ENCODE results near the gene PPP1R1A.

The PPP1R1A gene

DNA sequence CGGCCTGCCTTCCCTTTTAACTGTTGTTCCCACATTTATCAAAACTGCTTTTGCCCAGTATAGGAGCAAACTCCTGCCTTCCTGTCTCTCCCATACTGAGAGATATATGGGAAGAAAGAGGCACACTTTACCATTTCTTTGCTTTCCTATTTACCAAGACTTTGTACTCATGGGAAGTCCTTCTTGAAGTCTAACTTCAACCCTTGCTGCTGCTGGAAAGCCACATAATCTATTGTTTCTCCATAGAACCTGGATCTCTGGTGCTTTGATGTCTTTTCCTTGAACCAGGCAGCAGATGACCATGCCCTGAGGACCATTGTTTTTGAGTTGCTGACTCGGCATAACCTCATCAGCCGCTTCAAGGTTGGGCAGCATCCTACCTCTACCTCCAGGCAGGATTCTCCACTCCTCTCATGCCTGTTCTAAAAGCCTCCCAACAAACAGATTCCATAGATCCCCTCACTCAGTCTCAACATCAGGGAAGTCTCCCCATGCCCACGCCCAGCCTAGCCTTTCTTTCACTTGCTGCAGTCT lies 18.4 kb downstream of the PPP1R1A start:
- DNase-seq, result no peak

DNA sequence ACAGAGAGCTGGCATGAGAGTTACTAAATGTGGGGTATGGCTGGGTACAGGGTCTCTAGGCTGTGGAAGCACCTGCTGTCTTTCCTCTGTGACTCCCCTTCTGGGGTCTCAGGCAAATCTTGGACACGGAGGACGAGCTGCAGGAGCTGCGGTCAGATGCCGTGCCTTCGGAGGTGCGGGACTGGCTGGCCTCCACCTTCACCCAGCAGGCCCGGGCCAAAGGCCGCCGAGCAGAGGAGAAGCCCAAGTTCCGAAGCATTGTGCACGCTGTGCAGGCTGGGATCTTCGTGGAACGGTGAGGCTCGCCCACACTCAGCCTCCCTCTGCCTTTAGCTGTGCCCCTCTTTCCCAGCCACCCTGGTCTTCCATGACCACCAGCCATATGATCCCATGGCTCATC lies 19.4 kb downstream of the PPP1R1A start:
- no peak for DNase-seq

DNA sequence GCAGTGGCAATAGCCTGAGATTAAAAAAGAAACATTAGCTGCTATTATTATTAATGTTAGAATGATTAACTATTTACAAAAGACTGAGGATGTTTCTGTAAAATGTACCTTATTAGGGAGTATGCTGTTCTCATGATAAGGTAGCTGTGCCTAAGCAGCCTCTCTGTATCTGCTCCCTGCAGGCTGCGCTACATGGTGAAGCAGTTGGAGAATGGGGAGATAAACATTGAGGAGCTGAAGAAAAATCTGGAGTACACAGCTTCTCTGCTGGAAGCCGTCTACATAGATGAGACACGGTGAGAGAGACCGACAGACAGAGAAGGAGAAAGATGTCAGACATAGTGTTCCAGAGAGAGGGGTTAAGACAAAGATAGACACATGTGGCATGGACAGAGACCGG lies 21.7 kb downstream of the PPP1R1A start:
- DNase-seq, result no peak

DNA sequence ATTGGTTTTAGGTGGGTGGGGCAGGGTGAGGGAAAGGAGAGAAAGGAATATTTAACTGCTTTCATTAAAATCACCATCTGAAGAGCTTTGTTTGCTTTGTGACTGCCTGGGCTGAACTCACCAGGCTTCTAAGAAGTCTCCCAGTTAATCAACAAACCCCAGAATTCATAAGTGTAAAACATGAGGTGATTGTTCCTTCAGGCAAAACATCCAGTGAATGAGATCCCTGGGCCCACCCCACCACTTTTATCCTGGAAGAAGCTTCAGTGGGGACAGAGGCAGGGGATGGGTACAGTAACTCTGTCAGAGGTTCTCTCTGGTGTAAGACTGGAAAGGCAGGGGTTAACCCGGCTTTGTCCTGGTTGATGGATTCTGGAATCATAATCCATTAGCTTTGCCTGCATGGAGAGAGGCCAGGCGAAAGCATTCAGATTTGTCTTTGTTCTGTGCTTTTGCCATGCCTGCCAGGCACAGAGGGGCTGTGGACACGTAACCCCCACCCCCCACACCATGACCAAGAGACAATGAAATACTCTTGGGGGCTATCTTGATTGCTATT lies 22.4 kb downstream of the PPP1R1A start:
- DNase-seq, result no peak

DNA sequence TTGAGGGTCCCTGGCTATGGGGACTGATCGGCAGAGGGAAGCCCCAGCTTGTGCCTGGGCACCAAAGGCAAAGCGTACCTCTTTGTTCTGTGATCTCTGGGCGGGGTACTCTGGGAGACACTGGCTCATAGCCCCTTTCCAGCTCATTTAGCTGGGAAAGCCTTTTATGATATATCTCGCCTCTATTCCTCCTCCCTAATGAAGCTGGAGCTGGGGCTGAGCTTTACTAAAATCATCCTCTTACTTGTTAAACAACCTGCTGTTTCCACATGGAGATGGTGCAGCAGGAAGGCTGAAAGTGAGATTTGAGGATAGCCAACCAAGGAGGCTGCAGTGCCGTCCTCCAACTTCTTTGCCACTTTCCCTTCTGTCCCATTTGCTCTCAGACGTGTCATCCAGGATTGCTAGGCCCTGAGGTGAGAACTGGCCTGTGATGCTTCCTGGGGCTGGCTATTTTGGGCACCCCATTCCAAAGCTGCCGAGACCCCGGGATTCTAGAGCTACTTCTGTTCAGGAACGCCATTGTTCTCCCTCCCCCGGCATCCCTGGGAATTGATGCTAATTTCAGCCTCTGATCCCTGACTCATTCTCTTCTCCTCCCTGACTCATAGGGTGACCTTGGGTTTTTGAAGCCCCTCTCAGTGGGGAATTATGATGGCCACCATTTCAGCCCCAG lies 23.0 kb downstream of the PPP1R1A start:
- DNase-seq, result no peak

DNA sequence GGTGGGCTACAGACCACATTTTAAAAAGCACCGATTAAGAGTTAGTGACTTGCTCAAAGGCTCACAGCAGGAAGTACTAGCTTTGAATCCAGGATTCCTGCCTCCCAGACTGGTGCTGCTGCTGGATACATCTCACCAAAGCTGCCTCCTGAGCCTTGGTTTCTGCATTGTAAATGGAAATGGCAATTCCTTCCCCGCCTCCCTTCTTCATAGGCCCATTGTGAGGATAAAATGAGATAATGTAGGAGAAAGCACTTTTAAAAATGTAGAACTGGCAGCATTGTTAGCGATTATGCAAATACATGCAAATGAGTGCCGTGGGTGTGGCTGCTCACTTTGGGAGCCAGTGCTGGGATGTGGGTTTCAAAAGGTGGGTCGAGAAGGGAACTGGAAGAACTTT lies 23.7 kb downstream of the PPP1R1A start:
- no peak for DNase-seq

DNA sequence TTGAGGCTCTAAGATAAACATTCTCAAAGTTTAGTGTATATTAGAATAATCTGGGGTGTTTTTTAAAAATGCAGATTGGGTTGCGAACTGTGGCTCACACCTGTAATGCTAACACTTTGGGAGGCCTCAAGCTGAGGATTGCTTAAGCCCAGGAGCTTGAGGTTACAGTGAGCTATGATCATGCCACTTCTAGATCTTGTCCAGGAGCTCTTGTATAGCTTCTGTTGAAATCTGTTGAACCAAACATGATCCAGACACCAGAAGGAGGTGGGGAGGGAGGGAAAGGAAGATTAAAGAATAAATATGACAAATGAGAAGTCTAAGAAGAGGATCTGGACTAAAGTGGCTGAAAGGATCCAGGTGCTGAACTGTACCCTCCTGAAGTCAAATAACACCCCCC lies 24.7 kb downstream of the PPP1R1A start:
- DNase-seq, result no peak

DNA sequence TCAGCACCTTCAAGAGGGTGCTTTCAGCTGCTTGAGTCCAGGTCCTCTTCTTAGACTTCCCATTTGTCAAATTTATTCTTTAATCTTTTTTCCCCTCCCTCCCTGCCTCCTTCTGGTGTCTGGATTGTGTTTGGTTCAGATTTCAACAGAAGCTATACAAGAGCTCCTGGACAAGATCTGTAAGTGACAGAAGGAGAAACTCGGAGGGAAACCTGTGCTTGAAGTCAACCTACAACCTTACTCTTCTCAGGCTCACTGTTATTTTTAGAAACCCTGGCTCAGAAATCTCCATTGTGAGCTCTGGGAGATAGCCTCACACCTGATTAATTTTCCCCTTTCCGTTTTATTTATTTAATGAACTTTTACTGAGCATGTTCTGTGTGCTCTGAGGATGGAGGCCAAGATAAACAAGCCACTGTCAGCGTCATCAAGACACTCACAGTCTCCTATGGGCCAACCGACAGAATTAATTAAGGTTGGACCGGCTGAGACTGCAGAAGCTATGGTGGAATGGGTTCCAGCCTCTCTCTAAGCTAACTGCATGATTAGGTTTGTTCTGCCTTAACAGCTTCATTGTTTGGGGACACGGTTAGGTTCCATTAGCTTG lies 25.6 kb downstream of the PPP1R1A start:
- DNase-seq, result no peak

DNA sequence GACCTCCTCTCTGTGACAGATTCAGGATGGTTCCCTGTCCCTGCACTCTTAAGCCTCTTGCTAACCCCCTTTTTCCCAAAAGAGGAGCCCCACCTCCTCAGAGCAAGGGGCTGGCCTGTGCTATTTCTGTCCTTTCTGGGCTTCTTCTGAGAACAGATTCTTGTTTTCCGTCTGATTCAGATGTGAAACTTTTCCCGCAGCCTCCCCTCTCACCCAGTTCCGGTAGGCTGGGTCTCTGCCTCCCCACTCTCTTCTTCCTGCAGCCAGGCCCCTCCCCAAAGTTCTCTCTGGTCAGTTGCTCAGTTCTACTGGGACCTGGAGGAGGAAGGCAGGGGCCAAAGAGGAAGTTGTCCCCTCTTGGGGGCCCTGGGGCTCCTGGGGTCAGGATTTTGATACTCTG lies 27.3 kb downstream of the PPP1R1A start:
- no peak for DNase-seq

DNA sequence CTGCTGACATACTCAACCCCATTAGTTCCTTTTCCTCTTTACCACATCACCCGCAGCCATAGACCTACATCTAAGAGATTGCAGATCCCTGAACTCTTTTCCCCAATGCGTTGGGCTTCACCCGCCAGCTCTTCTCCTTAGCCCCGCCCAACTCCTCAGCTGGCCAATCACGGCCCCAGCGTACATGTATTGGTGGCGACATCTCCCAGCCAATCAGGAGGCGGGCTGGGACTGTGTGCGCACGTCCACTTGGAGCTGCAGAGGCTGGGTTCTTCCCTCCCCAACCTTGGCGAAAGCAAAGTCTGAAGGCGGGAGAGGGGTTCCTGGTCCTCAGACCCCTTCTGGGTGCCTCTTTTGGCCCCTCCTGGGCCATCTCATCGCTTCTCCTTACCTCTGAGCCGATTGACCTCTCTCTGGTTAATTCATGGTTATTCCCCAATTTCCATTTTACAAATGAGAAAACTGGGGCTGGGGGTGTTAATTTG lies 28.0 kb downstream of the PPP1R1A start:
- peak; percentile 78 to 81 for DNase-seq

DNA sequence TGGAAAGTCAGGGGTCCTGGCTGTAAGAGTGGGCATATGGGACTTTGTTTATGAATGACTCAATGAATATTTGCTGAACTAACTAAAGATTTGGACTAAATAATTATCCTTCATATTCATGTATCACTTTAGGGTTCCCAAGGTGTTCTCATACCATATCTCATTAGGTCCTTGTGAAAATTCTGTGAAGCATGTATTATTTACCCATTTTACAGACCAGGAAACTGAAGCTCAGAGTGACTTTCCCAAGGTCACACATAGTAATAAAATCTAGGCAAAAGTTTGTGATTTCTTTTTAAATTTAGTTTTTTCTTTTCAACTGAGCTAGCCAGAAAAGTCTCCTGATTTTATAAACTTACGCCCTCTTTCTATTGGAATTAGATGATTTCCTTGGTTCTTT lies 29.7 kb downstream of the PPP1R1A start:
- DNase-seq, result no peak

DNA sequence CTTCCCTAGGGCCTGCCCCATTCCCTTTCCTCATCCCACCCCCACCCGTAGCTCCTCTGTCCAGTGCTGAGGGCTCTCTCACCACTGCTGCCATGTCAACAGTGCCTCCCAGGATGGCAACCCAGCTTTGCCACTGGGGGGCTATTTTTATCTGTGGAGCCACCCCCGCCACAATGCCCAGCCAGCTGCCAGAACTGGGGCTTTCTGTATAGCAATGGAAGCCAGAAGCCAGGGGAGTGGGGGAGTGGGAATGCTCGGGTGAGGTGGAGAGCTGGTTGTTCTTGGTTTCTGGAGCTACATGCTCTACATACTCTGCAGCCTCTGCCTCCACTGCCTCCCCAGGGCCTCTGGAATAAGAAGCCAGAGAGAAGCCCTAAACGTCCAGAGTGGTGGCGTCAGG lies 30.1 kb downstream of the PPP1R1A start:
- no peak for DNase-seq

DNA sequence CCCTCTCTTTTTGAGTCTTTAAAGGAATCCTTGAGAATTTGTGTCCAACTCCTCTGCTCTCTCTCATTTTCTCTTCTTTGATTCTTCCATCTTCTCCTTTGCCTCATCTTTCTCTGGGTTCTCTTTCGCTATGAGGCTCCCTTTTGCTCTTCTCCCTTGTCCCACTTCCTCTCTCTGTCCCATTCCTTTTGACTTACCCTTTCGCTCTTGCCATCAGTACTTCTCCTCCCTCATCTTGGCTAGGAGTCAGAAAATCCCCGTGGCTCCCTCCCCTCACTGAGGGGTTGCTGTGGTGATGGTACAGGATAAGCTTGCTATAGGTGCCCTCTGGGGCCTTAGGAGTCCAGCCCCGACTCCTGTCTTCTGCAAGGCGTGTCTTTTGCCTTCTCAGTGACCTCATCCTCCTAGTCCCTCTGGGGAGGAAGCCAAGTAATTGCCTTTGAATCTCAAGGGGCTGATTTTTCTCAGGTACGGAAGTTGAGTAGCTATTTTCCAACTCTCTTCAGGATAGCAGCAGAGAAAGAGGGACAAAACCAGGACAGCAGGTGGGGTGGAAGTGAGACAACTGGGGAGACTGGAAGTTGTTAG lies 32.7 kb downstream of the PPP1R1A start:
- DNase-seq, result no peak

DNA sequence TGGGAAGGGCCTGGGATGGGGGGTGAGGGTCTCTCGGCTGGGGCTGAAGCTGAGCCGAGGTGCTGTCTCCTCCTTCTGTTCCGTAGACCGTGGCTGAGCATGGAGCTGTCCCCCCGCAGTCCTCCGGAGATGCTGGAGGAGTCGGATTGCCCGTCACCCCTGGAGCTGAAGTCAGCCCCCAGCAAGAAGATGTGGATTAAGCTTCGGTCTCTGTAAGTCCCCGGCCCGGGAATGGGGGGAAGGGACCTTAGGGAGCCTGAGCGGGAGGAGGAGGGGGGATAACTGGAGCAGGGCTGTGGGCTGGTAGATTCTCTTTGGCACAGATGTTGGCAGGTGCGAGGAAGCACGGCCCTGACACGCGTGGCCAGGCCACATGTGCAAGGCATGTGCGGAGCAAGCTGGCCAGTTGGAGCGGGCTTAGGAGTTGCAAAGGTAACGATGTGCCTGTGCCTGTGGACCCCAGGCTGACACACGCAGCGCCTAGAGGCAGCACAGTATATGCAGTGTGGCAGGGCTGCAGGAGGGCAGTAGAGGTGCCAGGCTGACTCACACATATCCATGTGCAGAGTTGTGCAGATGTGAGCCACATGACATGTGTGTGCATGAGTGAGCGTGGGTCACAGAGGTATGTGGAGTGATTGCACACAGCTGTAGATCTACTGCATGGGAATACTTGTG lies 38.5 kb downstream of the PPP1R1A start:
- peak; percentile 19 to 25 for DNase-seq

DNA sequence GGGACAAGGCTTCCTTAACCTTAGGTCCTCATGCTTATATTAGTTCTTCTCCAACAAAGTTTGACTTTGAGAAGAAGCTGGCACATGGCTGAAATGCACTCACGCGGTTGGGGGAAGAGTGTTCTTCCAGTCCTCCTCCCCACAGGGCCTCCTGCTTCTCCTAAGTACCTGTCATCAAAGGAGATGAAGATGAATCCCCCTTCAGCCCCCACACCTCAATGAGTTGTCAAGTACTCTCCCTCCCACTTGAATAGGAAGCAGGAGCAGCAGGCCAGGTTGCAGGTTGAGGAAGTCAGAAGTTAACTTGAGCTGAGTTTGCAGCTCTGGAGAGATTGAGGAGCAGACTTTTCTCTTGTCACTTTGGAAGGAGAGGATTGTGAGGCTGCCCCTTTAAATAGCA lies 41.9 kb downstream of the PPP1R1A start:
- DNase-seq, result no peak

DNA sequence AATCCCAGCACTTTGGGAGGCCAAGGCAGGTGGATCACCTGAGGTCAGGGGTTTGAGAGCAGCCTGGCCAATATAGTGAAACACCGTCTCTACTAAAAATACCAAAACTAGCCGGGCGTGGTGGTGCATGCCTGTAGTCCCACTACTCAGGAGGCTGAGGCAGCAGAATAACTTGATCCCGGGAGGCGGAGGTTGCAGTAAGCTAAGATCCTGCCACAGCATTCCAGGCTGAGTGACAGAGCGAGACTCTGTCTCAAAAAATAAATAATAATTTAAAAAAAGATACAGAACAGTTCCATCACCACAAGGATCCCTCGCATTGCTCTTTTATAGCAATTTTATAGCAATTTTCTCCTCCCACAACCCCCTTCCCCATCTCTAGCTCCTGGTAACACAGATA lies 43.7 kb downstream of the PPP1R1A start:
- no peak for DNase-seq

DNA sequence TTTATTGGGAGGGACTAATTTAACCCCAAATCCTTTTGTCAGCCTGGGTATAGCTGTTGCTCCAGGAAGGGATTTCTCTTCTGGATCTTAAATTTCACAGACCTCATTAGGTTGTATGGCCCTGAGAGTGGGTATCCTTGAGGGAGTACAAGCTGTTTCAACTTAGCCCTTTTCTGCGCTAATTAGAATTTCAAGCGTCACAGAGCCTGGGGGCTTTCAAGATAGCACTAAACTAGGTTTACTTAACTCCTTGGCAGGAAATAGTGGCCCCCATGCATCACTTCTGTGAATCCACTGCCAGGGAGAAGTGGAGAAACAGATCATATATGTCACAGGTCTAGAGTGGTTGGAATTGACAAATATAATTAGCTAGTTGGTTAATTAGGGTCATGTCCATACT lies 44.9 kb downstream of the PPP1R1A start:
- no peak for DNase-seq

DNA sequence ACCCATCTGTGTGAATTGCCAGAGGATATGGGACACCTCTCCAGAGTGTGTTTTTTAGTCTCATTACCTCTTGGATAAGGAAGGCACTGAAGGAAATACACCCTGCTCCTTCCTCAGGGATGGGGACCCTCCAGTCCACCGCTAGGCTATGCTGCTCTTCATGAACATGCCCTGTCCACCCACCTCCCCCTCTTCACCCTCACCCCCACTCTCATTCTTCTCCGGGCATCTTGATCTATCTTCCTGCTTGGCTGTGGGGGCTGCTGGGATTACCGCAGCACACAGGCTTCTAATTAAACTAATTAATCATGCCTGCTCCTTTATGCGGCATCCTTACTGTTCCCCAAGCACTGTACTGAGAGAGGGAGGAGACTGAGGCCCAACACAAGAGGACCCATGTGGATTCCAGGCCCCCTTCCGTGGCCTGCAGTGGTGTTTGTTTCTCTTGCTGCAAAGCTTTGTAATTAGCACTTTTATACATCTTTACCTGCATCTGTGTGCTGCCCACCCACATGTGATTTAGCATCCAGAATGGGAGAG lies 46.6 kb downstream of the PPP1R1A start:
- no peak for DNase-seq

DNA sequence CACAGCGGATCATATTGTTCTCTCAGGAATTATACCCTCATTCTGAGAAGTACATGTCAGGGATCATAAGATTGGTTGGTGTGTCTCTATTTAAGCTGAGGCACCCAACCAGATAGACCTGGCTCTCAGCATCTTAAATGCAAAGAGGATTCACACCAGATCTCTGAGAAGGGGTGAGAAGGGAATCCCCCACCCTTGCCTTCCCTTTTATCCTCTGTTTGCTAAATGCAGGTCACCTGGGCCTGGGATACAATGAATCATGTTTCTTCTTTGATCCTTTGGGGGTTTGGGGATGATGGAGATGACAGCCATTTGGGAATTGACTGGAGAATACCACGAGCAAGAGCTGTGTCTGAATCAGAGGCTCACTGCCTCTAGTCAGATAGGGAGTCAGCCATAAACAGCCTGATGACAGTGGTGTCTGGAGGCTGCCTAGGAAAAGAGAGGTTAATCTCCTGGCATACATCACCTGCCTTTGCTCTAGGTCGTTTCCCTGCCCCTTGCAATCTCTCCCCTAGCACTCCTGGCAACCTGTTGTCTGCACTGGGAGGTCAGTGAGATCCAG lies 50.2 kb downstream of the PPP1R1A start:
- no peak for DNase-seq

DNA sequence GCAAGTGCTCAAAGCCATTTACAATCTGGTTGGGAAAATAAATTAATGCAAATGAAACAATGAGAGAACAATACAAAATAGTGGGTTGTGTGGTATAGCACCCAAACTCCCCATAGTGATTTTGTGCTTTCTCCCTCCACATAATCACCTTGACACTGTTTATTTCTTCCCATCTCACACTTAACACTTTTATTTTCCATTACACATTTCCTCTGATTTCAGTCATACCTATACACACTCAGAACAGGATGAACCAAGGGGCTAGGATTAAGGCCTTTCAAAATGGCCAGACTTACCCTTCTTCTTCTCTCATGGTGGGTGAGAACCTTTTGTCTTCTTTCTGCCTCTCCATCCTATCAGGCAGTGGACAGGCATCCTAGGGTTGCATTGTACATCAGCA lies 53.0 kb downstream of the PPP1R1A start:
- DNase-seq, result no peak

DNA sequence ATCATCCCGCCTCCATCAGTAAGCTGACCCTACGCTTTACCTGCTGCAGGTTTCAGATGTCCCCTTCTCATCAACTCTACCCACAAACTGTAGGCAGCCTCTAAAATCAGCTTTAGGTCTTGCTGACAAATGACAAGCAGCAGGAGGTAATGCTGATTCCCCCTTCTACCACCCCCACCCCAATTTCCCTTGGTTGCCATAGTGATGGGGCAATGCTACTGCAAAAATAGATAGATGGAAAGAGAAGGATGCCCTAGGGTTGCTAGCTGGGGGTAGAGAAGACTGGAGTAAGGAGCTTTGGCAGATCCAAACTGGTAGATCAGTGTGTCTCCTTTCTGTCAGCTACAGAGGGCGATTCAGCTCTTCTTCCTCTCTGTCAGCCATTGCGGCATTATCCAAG lies 58.9 kb downstream of the PPP1R1A start:
- no peak for DNase-seq

Data from activated CD4-positive, alpha-beta T cell treated with anti-CD3 and anti-CD28 coated beads, Interleukin-2, amount 50 U/mL, for 4 hours (primary cell).